ENCODE results near the gene GIMAP8.

GIMAP8 gene

DNA sequence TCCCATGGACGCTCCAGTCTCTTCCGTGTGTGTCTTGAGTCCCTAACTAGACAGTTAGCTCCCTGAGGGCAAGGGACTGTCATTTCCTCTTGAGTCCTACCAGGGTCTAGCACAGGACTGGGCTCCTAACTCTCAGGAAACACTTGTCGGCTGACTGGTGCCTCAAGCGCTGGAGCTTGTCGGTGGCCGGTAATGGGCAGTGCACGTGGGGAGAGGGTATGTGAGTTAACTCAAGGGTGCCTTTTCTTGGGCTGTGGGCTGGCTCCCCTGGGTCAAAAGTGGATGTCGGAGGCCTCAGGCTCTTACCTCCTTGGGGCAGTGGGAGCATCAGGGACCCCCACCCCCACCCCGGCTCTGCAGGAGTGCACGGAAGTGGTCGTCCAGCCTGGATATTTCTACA, 38.4 kb upstream of the GIMAP8 start:
- DNase-seq, result no peak

DNA sequence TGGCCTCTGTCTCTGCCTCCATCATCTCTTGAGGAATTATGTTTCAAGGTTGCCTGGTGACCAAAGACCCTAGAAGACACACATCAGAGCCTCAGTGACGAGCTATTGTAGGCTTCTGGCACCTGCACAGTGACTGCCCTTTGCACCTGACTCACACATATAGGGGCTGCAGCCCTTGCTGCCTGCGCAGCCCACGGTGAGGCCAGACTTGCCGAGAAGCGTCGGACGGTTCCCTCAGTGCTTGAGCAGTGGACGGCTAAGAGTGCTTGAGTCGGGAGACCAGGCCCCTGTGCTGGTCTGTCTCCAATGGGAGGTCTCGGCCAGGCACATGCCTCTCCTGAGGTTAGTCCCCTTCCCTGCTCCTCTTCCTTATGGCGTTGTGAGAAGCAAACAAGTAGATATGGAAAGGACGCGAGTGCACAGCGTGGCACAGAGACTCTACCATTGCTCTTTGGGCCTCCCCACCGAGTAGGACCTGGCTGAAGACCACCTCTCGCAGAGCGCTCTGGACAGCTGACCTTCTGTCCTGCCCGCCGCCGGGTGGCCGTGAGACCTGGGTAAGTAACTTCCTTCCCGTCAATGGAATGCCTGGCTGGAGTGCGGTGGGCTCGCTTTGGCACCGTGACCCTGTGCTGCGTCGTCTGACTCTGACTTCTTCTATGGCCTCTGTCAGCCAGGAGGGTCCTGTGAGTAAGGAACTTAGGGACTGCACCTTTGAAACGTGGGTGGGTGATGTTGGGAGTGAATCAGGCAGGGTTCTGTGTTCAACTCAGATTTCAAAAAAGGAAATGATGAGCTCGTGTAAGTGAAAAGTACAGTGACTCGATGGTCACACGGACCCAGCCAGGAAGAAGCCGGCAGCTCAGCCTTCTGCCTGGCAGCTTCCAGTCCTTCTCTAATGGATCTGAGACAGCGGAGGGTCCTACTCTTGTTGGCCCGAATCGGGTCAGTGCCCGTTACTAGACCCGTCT, 37.6 kb upstream of the GIMAP8 start:
- no peak for DNase-seq

- no peak for DNase-seq
Observed at GRCh38 chr7:150413640-150414081, 36.8 kb upstream of the GIMAP8 start.

DNA sequence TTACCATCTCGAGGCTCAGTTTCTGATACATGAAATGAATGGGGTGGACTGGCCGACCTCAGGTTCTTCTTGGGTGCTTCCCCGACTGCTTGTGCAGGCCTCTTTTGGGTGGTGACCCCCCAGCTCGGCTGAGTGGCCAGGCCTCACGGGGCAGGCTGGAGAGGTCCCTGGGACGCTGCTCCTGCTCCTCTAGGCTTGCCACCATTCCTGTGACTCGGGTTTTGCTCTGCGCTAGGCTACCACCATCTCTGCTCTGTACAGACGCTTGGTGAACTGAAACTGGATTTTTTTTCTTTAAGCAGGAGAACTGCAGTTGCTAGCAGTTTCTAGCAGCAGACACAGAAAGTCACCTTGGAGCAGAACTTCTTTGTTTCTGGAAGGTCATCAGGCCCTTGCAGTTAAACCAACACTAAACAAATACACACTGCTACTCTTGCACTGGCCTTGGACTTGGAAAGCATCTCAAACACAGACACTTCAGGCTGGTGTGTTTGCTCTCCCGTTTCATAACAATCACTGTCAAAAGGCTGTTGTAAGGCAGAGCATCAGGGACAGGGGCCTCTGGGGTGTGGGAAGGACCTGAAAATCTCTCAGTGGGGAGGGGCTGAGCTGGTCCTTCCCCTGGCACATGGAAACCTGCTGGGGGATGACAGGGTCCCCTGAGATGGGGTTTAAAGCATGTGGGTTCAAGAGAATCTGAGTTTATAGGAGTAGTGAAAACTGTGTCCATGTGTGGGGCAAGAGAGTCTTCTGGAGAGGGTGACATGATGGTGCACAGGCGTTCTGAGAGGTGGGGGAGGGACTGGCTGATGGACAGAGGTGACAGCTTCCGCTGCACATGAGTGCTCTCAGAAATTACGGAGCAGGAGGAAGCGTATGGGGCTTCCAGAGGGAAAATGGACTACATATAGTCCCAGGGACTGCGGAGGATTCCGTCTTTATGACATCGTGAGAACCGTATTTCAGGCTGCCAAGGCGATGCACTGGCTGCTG, 35.0 kb upstream of the GIMAP8 start:
- DNase-seq, result no peak

- DNase-seq, result no peak
Observed at GRCh38 chr7:150417239-150417638, 33.2 kb upstream of the GIMAP8 start.

GRCh38 chr7:150417863-150418262, 32.6 kb upstream of the GIMAP8 start:
- no peak for DNase-seq

DNA sequence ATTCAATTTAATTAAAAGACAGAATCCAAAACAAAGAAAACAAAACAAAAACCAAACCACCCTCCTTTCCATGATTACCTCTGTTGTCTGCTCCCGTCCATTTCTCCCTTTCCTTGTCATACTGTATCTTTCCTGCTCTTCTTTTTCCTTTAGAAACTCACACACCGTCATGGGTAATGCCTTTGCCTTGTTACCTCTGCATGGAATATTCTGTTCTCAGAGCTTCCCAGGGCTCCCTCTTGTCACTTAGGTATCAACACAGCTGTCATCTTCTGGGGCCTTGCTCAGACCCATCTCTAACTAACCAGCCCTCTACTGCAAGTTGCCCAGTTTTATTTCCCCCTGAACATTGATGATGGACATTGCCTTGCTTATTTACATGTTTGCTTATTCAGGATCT, 30.2 kb upstream of the GIMAP8 start:
- no peak for DNase-seq

- DNase-seq, result peak; percentile 80
Observed at GRCh38 chr7:150420987-150421674, 29.3 kb upstream of the GIMAP8 start.

- DNase-seq, result no peak
Observed at GRCh38 chr7:150421831-150422230, 28.6 kb upstream of the GIMAP8 start.

- DNase-seq, result no peak
Observed at GRCh38 chr7:150425670-150426069, 24.8 kb upstream of the GIMAP8 start.

GRCh38 chr7:150428671-150429451, 21.6 kb upstream of the GIMAP8 start:
- no peak for DNase-seq

- DNase-seq, result no peak
Observed at GRCh38 chr7:150429699-150430098, 20.7 kb upstream of the GIMAP8 start.

DNA sequence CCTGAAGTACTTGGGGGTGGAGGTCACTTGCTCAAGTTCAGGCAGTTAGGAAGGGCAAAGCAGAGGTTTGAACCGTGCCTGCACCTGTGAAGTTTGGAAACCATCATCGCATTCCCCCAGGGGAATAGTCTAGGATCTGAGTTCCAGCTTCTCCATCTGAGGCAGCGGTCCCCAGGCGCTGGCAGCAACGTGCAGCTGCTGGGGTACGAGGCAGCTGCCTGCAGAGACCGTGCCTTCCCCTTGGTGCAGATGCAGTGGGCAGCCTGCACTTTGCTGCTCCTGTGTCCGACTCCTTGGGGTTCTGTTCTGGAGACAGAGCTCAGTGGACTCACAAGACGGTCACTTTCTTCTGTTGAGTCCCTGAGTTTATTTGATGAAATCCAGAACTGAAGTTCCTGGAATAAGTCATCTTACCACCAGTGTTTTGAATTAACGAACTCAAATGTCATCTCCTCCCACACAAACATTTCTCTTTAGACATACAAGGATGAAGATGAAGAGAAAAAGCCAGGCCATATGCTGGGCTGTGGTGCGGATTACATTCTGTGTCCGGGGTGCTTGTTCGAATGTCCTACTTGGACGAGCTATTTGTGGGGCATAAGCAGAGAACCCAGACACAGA, 19.9 kb upstream of the GIMAP8 start:
- no peak for DNase-seq

DNA sequence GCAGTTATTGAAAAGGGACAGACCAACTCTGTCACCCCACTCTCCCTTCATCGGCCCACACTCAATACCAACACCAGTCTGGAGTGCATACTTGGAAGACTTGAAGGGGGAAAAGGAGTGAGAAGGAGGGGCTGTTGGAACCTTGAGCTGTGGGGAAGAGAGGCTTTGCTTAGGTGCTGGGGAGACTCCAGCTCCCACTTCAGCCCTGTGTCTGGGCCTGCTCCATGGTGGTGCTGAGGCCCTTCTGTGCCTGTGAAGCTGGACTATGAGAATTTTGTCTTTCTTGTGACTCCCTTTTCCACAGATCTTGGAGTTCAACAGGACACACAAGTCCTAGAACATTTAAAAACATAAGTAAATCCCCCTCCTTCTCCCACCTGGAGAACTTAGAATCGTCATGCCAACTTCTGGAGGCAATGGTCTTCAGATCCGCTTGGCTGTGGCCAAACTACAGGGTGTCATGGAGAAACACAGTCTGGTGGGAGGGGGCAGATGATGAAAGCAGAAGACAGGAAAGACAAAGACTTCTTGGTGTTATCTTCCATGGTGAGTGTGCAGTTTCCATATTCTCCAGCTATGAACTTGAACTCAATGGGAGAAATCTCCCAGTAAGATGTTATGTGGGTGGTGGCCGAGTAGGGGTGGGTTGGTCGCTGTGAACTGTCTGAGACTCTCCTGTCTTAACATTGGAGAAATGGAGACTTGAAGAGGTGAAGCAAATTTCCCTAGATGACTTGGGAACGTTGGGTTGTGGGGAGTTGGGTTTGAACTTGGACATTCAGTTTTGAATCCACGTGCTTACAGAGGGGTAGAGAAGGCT, 18.4 kb upstream of the GIMAP8 start:
- DNase-seq, result no peak

GRCh38 chr7:150432915-150433892, 17.2 kb upstream of the GIMAP8 start:
- DNase-seq, result no peak

DNA sequence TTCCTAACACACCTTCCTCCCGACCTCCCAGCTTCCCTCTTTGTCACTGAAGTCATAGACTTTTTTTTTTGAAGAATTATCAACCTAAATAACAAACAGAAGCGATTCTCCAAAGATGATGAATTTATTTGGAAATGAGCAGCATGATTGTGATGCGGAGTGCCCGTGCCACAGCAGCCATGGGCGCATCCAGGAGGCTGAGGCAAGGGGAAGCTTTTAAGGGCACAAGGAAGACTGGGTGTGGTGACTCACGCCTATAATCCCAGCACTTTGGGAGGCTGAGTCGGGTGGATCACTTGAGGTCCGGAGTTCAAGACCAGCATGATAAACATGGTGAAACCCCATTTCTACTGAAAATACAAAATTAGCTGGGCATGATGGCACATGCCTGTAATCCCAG, 16.2 kb upstream of the GIMAP8 start:
- no peak for DNase-seq

- no peak for DNase-seq
Observed at GRCh38 chr7:150435047-150435389, 15.4 kb upstream of the GIMAP8 start.

- no peak for DNase-seq
Observed at GRCh38 chr7:150435390-150436073, 14.9 kb upstream of the GIMAP8 start.

GRCh38 chr7:150439967-150440366, 10.5 kb upstream of the GIMAP8 start:
- DNase-seq, result no peak

All from T-helper 9 cell (primary cell).